Stomach (tissue), 9 donors: Measurements from ENCODE around the gene HSF4. TPM values are rescaled to one million over a fixed set of nuclear protein-coding genes. Genes with fewer than 3 reads are reported as not detected.
"Not testable (repeated sequence)": the region's sequence is repeated elsewhere in the genome, so short reads cannot be mapped to it uniquely, and the experiment has no call there.

ENCODE experiments used
- DNase-seq, 2 donors: peaks; one replicate each; pipeline versions ENCODE4 v3.0.0 to v3.0.0-alpha.2; 2013 to 2019
- H3K27ac ChIP-seq, 5 donors: fragments of 200-600 bp in 4 of 5; sonication (generic) in 4 of 5; one replicate each; pipeline ENCODE4 v1.5.1; 2013 to 2019; ENCODE audit warnings: mild to moderate bottlenecking in 1 of 5, moderate library complexity in 1 of 5
- H3K27me3 ChIP-seq, 3 donors: fragments of 200-600 bp; sonication (generic); one replicate each; pipeline ENCODE4 v1.5.1; 2017 to 2019; ENCODE audit warnings: mixed run types in 1 of 3
- H3K36me3 ChIP-seq, 4 donors: fragments of 200-600 bp; sonication (generic); 1 replicate in 3 of 4; 2 replicates in 1 of 4; pipeline ENCODE4 v1.5.1; 2016 to 2019
- H3K4me1 ChIP-seq, 4 donors: fragments of 200-600 bp; sonication (generic); one replicate each; pipeline ENCODE4 v1.5.1; 2016 to 2019
- H3K4me3 ChIP-seq, 4 donors: fragments of 200-600 bp; sonication (generic) in 3 of 4; one replicate each; pipeline ENCODE4 v1.5.1; 2016 to 2019; ENCODE audit warnings: mild to moderate bottlenecking in 1 of 4
- H3K9me3 ChIP-seq, 4 donors: fragments of 200-600 bp; sonication (generic); one replicate each; pipeline ENCODE4 v1.5.1; 2016 to 2019
- CTCF ChIP-seq, 7 experiments: fragments of 450-650 bp in 4 of 7; fragments of 200-600 bp in 3 of 7; sonication (generic) in 3 of 7; IDR thresholded peaks; one replicate each; pipeline ENCODE4 v1.5.1; 2016 to 2019; ENCODE audit warnings: antibody characterized with exemption in 7 of 7, control low read depth in 2 of 7, mild to moderate bottlenecking in 1 of 7
- EP300 ChIP-seq: sonication (generic); formaldehyde crosslinking; IDR thresholded peaks from one replicate; pipeline ENCODE4 v1.6.1; 2017; ENCODE audit warnings: antibody characterized with exemption
- POLR2A ChIP-seq, 4 donors: fragments of 450-650 bp; IDR thresholded peaks; one replicate each; pipeline ENCODE4 v1.6.1; 2016; ENCODE audit warnings: antibody characterized with exemption in 4 of 4, control low read depth in 2 of 4, mild to moderate bottlenecking in 1 of 4, moderate library complexity in 1 of 4
- POLR2AphosphoS5 ChIP-seq, 3 donors: sonication (generic); formaldehyde crosslinking; IDR thresholded peaks; one replicate each; pipeline ENCODE4 v1.6.1; 2016; ENCODE audit warnings: antibody characterized with exemption in 3 of 3
- WGBS, 5 donors: extraction: QIAGEN DNeasy Blood & Tissue Kit in 3 of 5; methylation state at CpG; one replicate each; pipeline versions ENCODE4 v1.1.5 to v1.1.7; 2013 to 2018; 5-methylcytosine and 5-hydroxymethylcytosine counted together
- intact Hi-C: fragments of 100-400 bp; cut with DNase I; formaldehyde crosslinking; loops from one replicate; pipeline ENCODE4 v1.15.1; 2023; ENCODE audit warnings: low total_unique reads
- polyA plus RNA-seq, 3 donors: library from polyadenylated mRNA; stranded (reverse); fragments of 200-250 nt; gene quantifications; one replicate each; pipeline ENCODE4 v1.2.3, GENCODE V29; 2013
- total RNA-seq, 5 donors: library from RNA; depleted of rRNA; stranded (reverse); fragments of >200 nt; gene quantifications; one replicate each; pipeline versions ENCODE4 v1.1.0 to v1.2.3, GENCODE V29; 2014 to 2016
- donor health status: healthy with polysubstance abuse.
- donor health status: Bipolar disorder and iron deficiency.
- donor health status: healthy.

HSF4 gene
- total and polyA plus RNA-seq, 8 donors, result 9.5 to 630 (median 32.2) TPM

GRCh38 chr16:67117716-67118115 lies 46.8 kb upstream of the HSF4 start:
- DNase-seq, result no peak
- Histone ChIP-seq H3K9me3 (no peaks in the 10 kb centered on the region), H3K27me3 (no peaks in the 10 kb centered on the region), H3K36me3 (peaks cover 25 to 34% (median 31%) of the 10 kb centered on the region in 4 donors), H3K4me1 (peaks cover 0 to 36% (median 11%) of the 10 kb centered on the region in 4 donors), H3K4me3 (no peak overlapping the region), H3K27ac (no peak overlapping the region)
- WGBS, 5 donors, result 95 to 99% (median 96%) methylated on average over 9 of the region's 9 CpGs
- TF ChIP-seq POLR2A (IDR thresholded peaks at IDR 0.05) (no peak), EP300 (no peak), POLR2AphosphoS5 (IDR thresholded peaks at IDR 0.05) (no peak)
- intact Hi-C loops, result no loop called here

- H3K4me1 ChIP-seq, result peaks cover 0 to 18% (median 4%) of the 10 kb centered on the region in 4 donors
- 81 to 87% (median 85%) methylated on average over 5 of the region's 5 CpGs for WGBS, 5 donors
- H3K9me3 ChIP-seq, result no peaks in the 10 kb centered on the region
- intact Hi-C loops, result no loop called here
- TF ChIP-seq POLR2AphosphoS5 (IDR thresholded peaks at IDR 0.05) (no peak), EP300 (no peak), CTCF (IDR thresholded peaks at IDR 0.05) (no peak), POLR2A (IDR thresholded peaks at IDR 0.05) (no peak)
- peaks cover 34 to 56% (median 54%) of the 10 kb centered on the region in 4 donors for H3K36me3 ChIP-seq
- H3K27me3 ChIP-seq, result no peaks in the 10 kb centered on the region
- H3K27ac ChIP-seq, result no peak overlapping the region
- no peak for DNase-seq
- H3K4me3 ChIP-seq, result no peak overlapping the region
Observed at GRCh38 chr16:67120025-67120424, 44.5 kb upstream of the HSF4 start.

- intact Hi-C loops, H3K9me3 ChIP-seq, H3K4me3 ChIP-seq, H3K27me3 ChIP-seq, H3K27ac ChIP-seq, H3K4me1 ChIP-seq, DNase-seq: not testable (repeated sequence)
- 92 to 97% (median 97%) methylated on average over 5 of the region's 5 CpGs for WGBS, 5 donors
- H3K36me3 ChIP-seq, result peaks cover 36 to 80% (median 73%) of the 10 kb centered on the region in 4 donors
Observed at GRCh38 chr16:67122799-67123198, 41.7 kb upstream of the HSF4 start.

- no peaks in the 10 kb centered on the region for H3K4me1 ChIP-seq
- no peak for DNase-seq
- H3K36me3 ChIP-seq, result peaks cover 17 to 96% (median 84%) of the 10 kb centered on the region in 4 donors
- no peaks in the 10 kb centered on the region for H3K9me3 ChIP-seq
- TF ChIP-seq CTCF (IDR thresholded peaks at IDR 0.05), result no peak
- TF ChIP-seq EP300, result no peak
- no peak for TF ChIP-seq POLR2AphosphoS5 (IDR thresholded peaks at IDR 0.05)
- no peak for TF ChIP-seq POLR2A (IDR thresholded peaks at IDR 0.05)
- H3K27me3 ChIP-seq, result no peaks in the 10 kb centered on the region
- no peak overlapping the region for H3K27ac ChIP-seq
- intact Hi-C loops, result no loop called here
- no peak overlapping the region for H3K4me3 ChIP-seq
Observed at GRCh38 chr16:67128417-67128816, 36.1 kb upstream of the HSF4 start.

- Histone ChIP-seq H3K4me1 (no peaks in the 10 kb centered on the region), H3K27ac (no peak overlapping the region), H3K36me3 (peaks cover 20 to 96% (median 84%) of the 10 kb centered on the region in 4 donors), H3K4me3 (no peak overlapping the region), H3K9me3 (no peaks in the 10 kb centered on the region), H3K27me3 (no peaks in the 10 kb centered on the region)
- TF ChIP-seq CTCF (IDR thresholded peaks at IDR 0.05), result no peak
- TF ChIP-seq EP300, result no peak
- DNase-seq, result no peak
- 90 to 100% (median 96%) methylated on average over 3 of the region's 3 CpGs for WGBS, 5 donors
- intact Hi-C loops, result no loop called here
Observed at GRCh38 chr16:67128887-67129286, 35.7 kb upstream of the HSF4 start.
